Right atrium auricular region (tissue), 2 donors: Measurements from ENCODE around the gene STAB2. TPM values are rescaled to one million over a fixed set of nuclear protein-coding genes. Genes with fewer than 3 reads are reported as not detected.

Experiments
- DNase-seq: peaks from one replicate; pipeline ENCODE4 v3.0.0-alpha.2; 2019; ENCODE audit warnings: low spot score
- H3K27ac ChIP-seq, 2 donors: fragments of 200-600 bp; sonication (generic); 1 replicate in 1 of 2; 2 replicates in 1 of 2; pipeline ENCODE4 v1.5.1; 2016 to 2019
- H3K27me3 ChIP-seq, 2 donors: fragments of 200-600 bp; sonication (generic); one replicate each; pipeline versions ENCODE4 v1.5.1 to v1.6.0; 2017 to 2019
- H3K36me3 ChIP-seq: fragments of 200-600 bp; sonication (generic); one replicate; pipeline ENCODE4 v1.5.1; 2016
- H3K4me1 ChIP-seq, 2 donors: fragments of 200-600 bp; sonication (generic); one replicate each; pipeline versions ENCODE4 v1.5.1 to v1.6.0; 2017 to 2019
- H3K4me3 ChIP-seq, 2 donors: fragments of 200-600 bp; sonication (generic); 1 replicate in 1 of 2; 2 replicates in 1 of 2; pipeline ENCODE4 v1.5.1; 2017 to 2019; ENCODE audit warnings: mild to moderate bottlenecking in 1 of 2, moderate library complexity in 1 of 2
- H3K9me3 ChIP-seq, 2 donors: fragments of 200-600 bp; sonication (generic); one replicate each; pipeline ENCODE4 v1.5.1; 2019
- total RNA-seq, 2 donors: library from RNA; depleted of rRNA; stranded (reverse); fragments of >200 nt; gene quantifications; one replicate each; pipeline ENCODE4 v1.1.0, GENCODE V29; 2016
- TF ChIP-seq, protein P1 (sequence below), 2 donors: fragments of 200-600 bp; sonication (generic); IDR thresholded peaks; one replicate each; pipeline ENCODE4 v1.5.1; 2019; ENCODE audit warnings: antibody characterized with exemption in 2 of 2

STAB2 gene
- total RNA-seq, 2 donors from 2014 or later: 0.11 TPM; not detected in 1

DNA sequence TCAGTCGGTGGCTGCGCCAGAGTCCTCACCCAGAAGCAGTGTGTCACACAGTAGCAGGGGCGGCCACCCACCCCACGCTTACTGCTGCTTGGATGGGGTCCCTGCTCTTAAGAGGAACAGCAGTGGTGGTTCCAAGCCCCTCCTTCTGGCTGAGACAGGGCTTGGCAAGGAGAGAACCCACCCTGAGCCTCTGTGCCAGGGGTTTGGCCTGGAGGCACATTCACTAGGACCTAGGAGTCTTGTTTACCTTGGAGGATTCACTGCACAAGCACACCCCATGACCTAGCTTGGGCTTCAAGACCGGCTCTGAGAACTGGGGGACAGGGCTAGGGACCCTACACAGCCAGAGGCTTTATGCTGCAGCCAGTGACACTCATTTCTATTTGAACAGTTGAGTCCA, 175.4 kb downstream of the STAB2 start:
- H3K4me3 ChIP-seq: no peak overlapping the region
- no peaks in the 10 kb centered on the region for H3K4me1 ChIP-seq
- no peak overlapping the region for H3K27ac ChIP-seq
- no peak for DNase-seq
- no peaks in the 10 kb centered on the region for H3K36me3 ChIP-seq
- TF ChIP-seq, protein P1, sequence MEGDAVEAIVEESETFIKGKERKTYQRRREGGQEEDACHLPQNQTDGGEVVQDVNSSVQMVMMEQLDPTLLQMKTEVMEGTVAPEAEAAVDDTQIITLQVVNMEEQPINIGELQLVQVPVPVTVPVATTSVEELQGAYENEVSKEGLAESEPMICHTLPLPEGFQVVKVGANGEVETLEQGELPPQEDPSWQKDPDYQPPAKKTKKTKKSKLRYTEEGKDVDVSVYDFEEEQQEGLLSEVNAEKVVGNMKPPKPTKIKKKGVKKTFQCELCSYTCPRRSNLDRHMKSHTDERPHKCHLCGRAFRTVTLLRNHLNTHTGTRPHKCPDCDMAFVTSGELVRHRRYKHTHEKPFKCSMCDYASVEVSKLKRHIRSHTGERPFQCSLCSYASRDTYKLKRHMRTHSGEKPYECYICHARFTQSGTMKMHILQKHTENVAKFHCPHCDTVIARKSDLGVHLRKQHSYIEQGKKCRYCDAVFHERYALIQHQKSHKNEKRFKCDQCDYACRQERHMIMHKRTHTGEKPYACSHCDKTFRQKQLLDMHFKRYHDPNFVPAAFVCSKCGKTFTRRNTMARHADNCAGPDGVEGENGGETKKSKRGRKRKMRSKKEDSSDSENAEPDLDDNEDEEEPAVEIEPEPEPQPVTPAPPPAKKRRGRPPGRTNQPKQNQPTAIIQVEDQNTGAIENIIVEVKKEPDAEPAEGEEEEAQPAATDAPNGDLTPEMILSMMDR (IDR thresholded peaks at IDR 0.05): no peak
- no peaks in the 10 kb centered on the region for H3K9me3 ChIP-seq
- H3K27me3 ChIP-seq: no peaks in the 10 kb centered on the region

DNA sequence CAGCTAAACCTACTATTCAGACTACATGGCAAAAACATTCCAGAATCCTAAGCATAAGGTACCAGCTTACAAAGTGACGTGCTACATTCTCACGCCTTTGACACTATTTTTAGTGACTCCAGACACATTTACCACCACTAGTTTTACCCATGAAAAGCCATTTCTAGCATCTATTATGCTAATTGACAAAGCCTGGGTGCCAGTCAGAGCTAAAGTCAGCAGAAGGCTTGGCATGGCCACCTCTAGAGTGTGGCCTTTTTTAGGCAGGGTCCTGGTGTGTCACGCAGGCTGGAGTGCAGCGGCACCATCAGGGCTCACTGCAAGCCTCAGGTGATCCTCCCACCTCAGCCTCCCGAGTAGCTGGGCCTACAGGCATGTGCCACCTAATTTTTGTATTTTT, 178.2 kb downstream of the STAB2 start:
- Histone ChIP-seq H3K9me3 (no peaks in the 10 kb centered on the region), H3K4me1 (no peaks in the 10 kb centered on the region), H3K27me3 (no peaks in the 10 kb centered on the region), H3K27ac (no peak overlapping the region), H3K36me3 (no peaks in the 10 kb centered on the region), H3K4me3 (no peak overlapping the region)
- no peak for DNase-seq
- TF ChIP-seq, protein P1 (IDR thresholded peaks at IDR 0.05): no peak

DNA sequence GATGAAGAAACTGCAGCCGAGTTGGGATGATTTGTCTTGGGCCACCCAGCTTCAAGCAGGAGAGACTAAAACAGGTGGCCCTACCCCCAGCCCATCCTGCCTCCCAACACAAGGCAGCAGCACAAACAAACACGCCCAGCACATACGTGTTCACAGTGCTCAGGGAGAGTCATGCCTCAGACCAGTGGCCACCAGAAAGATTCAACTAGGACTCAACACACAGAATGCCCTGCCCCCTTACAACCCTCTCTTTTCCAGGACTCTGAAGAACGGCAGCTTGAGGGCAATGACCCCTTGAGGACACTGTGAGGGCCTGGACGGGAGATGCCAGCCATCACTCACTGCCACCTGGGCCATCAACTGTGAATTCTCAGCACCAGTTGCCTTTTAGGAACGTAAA, 179.0 kb downstream of the STAB2 start:
- TF ChIP-seq, protein P1 (IDR thresholded peaks at IDR 0.05): no peak
- no peak overlapping the region for H3K27ac ChIP-seq

DNA sequence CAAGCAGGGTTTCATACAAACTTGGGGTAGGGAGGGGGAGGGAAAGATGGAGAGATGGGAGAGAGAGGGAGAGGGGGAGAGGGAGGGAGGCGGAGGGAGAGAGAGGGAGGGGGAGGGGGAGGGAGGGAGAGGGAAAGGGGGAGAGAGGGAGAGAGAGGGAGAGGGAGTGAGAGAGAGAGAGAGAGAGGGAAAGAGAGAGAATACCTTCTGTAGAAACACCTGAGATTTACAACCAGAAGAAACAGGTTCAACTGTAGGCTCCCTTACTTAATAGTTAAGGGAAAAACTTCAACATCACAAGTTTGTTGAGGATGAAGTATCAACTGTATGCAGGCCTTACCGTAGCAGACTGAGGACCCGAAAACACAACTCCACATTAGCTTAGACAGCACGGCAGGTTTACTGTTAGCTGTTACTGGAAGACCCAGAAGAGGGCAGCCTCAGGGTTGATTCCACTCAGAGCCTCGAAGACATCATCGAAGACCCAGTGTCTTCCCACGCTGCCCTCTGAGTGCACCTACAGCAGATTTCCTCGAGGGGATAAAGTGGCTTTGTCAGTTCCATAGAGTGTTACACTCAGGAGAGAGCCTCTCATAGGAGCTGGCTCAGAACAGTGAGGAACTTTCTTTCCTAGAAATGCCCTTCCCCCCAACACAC, 181.5 kb downstream of the STAB2 start:
- no peak for DNase-seq
- Histone ChIP-seq H3K27me3 (no peaks in the 10 kb centered on the region), H3K9me3 (no peaks in the 10 kb centered on the region), H3K4me3 (no peak overlapping the region), H3K4me1 (peaks cover 0 to 11% of the 10 kb centered on the region in 2 donors), H3K27ac (no peak overlapping the region), H3K36me3 (no peaks in the 10 kb centered on the region)
- TF ChIP-seq, protein P1 (IDR thresholded peaks at IDR 0.05): no peak

More for the DNA sequence above, 179.0 kb downstream of the STAB2 start:
- no peaks in the 10 kb centered on the region for H3K27me3 ChIP-seq
- no peaks in the 10 kb centered on the region for H3K4me1 ChIP-seq
- DNase-seq: no peak
- H3K4me3 ChIP-seq: no peak overlapping the region
- H3K36me3 ChIP-seq: no peaks in the 10 kb centered on the region
- H3K9me3 ChIP-seq: no peaks in the 10 kb centered on the region

DNA sequence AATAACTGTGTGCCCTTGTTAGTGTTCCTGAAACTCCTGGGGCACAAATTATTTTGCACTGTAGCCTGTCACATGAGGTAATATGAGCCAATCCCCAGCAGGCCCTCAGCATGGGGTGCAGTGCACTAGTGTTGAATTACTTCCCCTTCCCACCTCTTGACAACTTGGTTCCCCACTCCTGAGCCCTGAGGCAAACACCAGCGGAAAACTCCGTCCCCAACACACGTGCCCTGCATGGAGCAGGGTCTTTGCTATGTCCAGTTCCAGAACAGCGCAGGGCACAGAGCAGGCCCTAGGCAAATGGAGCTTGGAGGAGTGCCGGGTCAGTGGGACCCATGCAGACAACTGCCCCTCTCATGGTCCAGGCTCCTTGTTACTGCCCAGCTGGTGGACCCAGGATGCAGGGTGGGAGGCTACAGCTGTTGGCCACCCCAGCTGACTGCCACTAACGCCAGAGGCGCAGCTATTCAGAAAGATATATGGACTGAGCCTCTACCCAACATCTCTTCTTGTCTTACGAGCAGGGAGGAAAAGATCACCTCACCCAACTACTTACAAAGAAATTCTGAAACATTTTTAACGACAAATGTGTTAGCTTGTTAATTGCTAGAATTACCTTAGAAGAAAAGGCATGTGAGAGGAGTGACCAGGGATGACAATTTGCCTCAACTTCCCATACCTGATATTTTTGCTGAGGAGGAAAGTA, 182.3 kb downstream of the STAB2 start:
- DNase-seq: no peak
- H3K4me3 ChIP-seq: no peak overlapping the region
- no peak overlapping the region for H3K27ac ChIP-seq
- no peaks in the 10 kb centered on the region for H3K36me3 ChIP-seq
- H3K4me1 ChIP-seq: peaks cover 0 to 16% of the 10 kb centered on the region in 2 donors
- no peaks in the 10 kb centered on the region for H3K27me3 ChIP-seq
- TF ChIP-seq, protein P1 (IDR thresholded peaks at IDR 0.05): no peak
- H3K9me3 ChIP-seq: no peaks in the 10 kb centered on the region
